ENCODE results near the gene MRPL54.

- peak in 5 of 6 experiments; percentile 20 to 39 (median 25) for TF ChIP-seq CTCF (IDR thresholded peaks at IDR 0.05)
- no peak for TF ChIP-seq EP300 (IDR thresholded peaks at IDR 0.05)
These were observed 21.4 kb downstream of the MRPL54 start for GRCh38 chr19:3783660-3784584.
